ENCODE results near the gene CENPF. TPM values are rescaled to one million over a fixed set of nuclear protein-coding genes. Genes with fewer than 3 reads are reported as not detected.
"Not testable (repeated sequence)": the region's sequence is repeated elsewhere in the genome, so short reads cannot be mapped to it uniquely, and the experiment has no call there.

CENPF gene
- total and polyA plus RNA-seq, 12 donors, result 0.15 to 8.7 (median 0.59) TPM

- DNase-seq; ATAC-seq; H3K4me3 ChIP-seq; H3K27ac ChIP-seq; H3K36me3 ChIP-seq; H3K27me3 ChIP-seq; intact Hi-C loops (cut with DNase I); H3K4me1 ChIP-seq; H3K9me3 ChIP-seq: not testable (repeated sequence)
- WGBS, 2 donors, result 98% methylated on average over 35 to 43 of the region's 43 CpGs
Measured at GRCh38 chr1:214608817-214609216, 5.8 kb downstream of the CENPF start.

- TF ChIP-seq CTCF (IDR thresholded peaks at IDR 0.05), result no peak
- Histone ChIP-seq H3K4me3 (no peak overlapping the region), H3K27ac (no peak overlapping the region), H3K36me3 (no peaks in the 10 kb centered on the region), H3K27me3 (no peaks in the 10 kb centered on the region), H3K4me1 (peaks cover 0 to 2% (median 0%) of the 10 kb centered on the region in 9 donors), H3K9me3 (peaks cover 0 to 7% (median 0%) of the 10 kb centered on the region in 11 donors)
- 100% methylated on average over 1 of the region's 1 CpG for WGBS, 2 donors
- intact Hi-C loops (cut with DNase I), result no loop called here
- DNase-seq (no peak), ATAC-seq (no peak)
Measured at GRCh38 chr1:214609692-214610091, 6.7 kb downstream of the CENPF start.

- H3K4me1 ChIP-seq; H3K4me3 ChIP-seq; H3K36me3 ChIP-seq; H3K27me3 ChIP-seq; ATAC-seq; H3K9me3 ChIP-seq; DNase-seq; intact Hi-C loops (cut with DNase I); H3K27ac ChIP-seq: not testable (repeated sequence)
Measured at GRCh38 chr1:214610136-214610535, 7.1 kb downstream of the CENPF start.

- Histone ChIP-seq H3K27me3 (no peaks in the 10 kb centered on the region), H3K4me3 (no peak overlapping the region), H3K27ac (no peak overlapping the region), H3K4me1 (no peaks in the 10 kb centered on the region), H3K36me3 (peaks cover 0 to 23% (median 0%) of the 10 kb centered on the region in 9 donors), H3K9me3 (peaks cover 0 to 5% (median 0%) of the 10 kb centered on the region in 11 donors)
- WGBS, 2 donors, result 92 to 95% methylated on average over 6 of the region's 6 CpGs
- ATAC-seq (no peak), DNase-seq (no peak)
- intact Hi-C loops (cut with DNase I), result no loop called here
- no peak for TF ChIP-seq CTCF (IDR thresholded peaks at IDR 0.05)
Measured at GRCh38 chr1:214615109-214615508, 12.1 kb downstream of the CENPF start.

- DNase-seq (no peak), ATAC-seq (no peak)
- Histone ChIP-seq H3K36me3 (peaks cover 0 to 30% (median 0%) of the 10 kb centered on the region in 9 donors), H3K27me3 (no peaks in the 10 kb centered on the region), H3K4me3 (no peak overlapping the region), H3K9me3 (peaks cover 0 to 4% (median 0%) of the 10 kb centered on the region in 11 donors), H3K4me1 (no peaks in the 10 kb centered on the region), H3K27ac (no peak overlapping the region)
- no peak for TF ChIP-seq CTCF (IDR thresholded peaks at IDR 0.05)
- intact Hi-C loops (cut with DNase I), result no loop called here
- 69 to 83% methylated on average over 3 of the region's 3 CpGs for WGBS, 2 donors
Measured at GRCh38 chr1:214615871-214616270, 12.9 kb downstream of the CENPF start.
